Measurements from ENCODE around the gene RIC8A.

DNA sequence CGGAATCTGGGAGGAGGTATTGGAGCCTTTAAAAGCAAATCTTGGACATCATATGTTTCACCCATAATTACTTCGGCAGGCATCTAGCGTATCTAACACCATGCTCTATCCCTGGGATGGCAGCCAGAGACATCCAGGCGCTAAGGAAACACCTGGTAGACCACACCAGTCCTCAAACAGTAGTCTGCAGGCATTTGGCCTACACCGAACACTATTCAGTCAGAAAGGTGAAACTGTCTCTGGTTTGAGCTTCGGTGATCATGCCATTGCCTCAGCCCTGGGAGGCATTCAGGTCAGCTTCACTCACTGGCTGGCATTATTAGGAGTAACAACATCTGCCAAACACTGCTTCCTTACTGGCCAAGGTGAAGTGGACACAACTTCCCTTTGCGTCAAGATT, 16.9 kb downstream of the RIC8A start:
- TF ChIP-seq, protein P1, sequence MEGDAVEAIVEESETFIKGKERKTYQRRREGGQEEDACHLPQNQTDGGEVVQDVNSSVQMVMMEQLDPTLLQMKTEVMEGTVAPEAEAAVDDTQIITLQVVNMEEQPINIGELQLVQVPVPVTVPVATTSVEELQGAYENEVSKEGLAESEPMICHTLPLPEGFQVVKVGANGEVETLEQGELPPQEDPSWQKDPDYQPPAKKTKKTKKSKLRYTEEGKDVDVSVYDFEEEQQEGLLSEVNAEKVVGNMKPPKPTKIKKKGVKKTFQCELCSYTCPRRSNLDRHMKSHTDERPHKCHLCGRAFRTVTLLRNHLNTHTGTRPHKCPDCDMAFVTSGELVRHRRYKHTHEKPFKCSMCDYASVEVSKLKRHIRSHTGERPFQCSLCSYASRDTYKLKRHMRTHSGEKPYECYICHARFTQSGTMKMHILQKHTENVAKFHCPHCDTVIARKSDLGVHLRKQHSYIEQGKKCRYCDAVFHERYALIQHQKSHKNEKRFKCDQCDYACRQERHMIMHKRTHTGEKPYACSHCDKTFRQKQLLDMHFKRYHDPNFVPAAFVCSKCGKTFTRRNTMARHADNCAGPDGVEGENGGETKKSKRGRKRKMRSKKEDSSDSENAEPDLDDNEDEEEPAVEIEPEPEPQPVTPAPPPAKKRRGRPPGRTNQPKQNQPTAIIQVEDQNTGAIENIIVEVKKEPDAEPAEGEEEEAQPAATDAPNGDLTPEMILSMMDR (IDR thresholded peaks at IDR 0.05): no peak
- no peak for TF ChIP-seq POLR2A (IDR thresholded peaks at IDR 0.05)
